D341Med (cell line): ENCODE data around the gene ALG9.
A peak's percentile ranks its signal among the peaks of the same experiment; 100 is the strongest.

ENCODE experiments used
- DNase-seq: peaks from one replicate; pipeline ENCODE4 v3.0.0; 2012; ENCODE audit warnings: low spot score

Gene ALG9

DNA sequence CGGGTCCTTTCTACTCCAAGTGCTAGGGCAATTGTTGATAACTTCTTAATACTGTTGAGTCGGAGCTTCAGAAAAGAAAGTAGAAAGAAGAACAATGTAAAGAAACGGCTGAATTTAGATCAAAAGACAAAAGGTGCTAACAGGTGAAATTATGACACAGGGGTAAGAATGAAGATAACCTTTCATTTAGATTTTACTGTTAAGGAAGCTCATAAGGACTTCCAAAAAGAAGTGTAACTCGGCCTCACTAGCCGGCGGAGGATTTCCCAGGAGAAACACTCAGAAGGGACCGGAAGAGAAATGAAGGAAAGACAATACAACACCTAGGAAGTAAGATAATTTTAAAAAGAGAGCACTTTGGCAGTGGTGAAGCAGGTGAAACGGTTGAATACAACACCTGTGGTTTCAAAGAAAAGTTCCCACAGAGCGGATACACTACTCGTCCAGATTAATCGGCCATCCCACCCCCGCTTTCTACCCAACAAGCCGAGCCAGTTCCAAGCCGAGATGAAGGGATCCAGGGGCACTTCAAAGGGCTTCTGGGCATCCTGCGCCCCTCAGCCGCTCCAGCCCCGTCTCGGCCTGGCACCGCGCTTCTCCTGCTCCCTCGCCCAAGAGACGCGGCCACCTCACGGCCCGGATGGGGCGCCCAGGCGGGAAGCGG is 105.9 kb downstream of the ALG9 start:
- DNase-seq: no peak

GRCh38 chr11:111764621-111765020 is 106.8 kb downstream of the ALG9 start:
- DNase-seq: no peak

DNA sequence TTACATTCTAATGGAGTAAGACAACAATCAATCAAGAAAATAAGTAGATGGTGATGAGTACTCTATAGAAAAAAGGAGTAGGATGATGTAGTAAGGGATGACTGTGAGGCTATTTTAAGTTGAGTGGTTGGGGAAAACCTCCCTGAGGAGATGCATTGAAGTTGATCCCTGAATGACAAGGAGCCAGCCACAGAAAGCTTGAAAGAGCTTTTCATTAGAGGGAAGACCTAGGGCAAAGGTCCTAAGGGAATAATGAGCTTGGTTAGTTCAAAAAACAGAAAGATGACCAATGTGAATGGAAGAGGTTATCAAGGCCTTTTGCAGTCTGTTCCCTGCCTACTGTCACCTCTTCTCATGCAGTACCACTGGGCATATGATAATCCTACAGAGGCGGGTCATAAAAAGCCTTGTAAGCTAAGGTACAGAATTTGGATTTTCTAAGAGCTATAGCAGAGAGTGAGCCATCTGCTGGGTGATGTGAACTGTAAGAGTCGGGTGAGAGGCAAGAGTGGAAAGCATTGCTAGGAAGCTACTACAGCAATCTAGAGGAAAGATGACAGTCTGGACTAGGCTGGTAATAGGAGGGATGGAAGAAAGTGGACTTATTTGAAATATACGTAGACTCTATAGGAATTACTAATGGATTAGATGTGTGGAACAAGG is 108.3 kb downstream of the ALG9 start:
- no peak for DNase-seq

- no peak for DNase-seq
Observed at GRCh38 chr11:111762526-111762925, 108.9 kb downstream of the ALG9 start.

GRCh38 chr11:111761036-111761435 is 110.3 kb downstream of the ALG9 start:
- peak; percentile 46 for DNase-seq

- DNase-seq: no peak
Observed at GRCh38 chr11:111759778-111760407, 111.5 kb downstream of the ALG9 start.

GRCh38 chr11:111759376-111759775 is 112.0 kb downstream of the ALG9 start:
- DNase-seq: no peak

DNA sequence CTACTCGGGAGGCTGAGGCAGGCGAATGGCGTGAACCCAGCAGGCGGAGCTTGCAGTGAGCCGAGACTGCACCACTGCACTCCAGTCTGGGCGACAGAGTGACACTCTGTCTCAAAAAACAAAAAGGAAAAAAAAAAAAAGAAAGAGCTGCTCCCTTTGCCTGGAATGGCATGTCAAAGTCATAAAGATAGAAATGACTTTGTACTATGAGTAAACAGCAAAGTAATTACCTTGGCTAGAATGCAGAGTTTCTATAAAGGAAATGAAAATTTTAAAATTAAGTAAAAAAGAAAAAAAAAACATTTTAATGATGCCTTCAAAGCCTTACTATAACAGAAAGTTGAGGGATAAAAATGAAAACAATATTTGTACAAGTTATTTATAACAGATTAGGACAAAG is 115.3 kb downstream of the ALG9 start:
- DNase-seq: no peak

- DNase-seq: no peak
Observed at GRCh38 chr11:111749646-111750045, 121.7 kb downstream of the ALG9 start.

- DNase-seq: no peak
Observed at GRCh38 chr11:111748035-111748804, 123.2 kb downstream of the ALG9 start.

DNA sequence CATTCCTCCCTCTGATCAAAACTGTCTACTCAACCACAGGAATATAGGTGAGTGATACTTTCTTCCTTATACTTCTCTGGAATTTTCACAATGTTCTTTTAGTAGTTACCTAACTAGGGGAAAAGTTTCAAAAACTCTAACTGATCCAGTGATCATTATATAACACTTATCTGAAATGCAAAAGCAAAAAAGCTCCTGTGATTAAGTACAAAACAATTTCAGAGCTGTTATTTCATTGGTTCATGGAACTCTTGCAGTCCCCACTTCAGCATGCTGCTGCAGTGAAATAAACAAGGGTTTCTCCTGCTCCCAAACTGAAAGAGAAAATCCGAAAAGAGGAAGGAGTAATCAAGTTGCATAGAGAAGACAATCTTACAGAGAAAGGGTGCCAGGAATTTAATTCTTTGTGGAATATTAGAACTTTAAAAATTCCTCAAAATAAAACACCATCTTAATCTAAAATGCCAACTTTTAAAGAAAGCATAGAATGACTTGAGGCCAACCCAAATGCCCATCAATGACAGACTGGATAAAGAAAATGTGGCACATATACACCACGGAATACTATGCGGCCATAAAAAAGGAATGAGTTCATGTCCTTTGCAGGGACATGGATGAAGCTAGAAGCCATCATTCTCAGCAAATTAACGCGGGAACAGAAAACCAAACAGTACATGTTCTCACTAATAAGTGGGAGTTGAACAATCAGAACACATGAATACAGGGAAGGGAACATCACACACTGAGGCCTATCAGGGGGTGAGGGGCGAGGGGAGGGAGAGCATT is 125.5 kb downstream of the ALG9 start:
- DNase-seq: no peak

GRCh38 chr11:111743700-111744099 is 127.7 kb downstream of the ALG9 start:
- no peak for DNase-seq

GRCh38 chr11:111741751-111742150 is 129.6 kb downstream of the ALG9 start:
- DNase-seq: no peak

- no peak for DNase-seq
Observed at GRCh38 chr11:111739299-111739698, 132.1 kb downstream of the ALG9 start.

DNA sequence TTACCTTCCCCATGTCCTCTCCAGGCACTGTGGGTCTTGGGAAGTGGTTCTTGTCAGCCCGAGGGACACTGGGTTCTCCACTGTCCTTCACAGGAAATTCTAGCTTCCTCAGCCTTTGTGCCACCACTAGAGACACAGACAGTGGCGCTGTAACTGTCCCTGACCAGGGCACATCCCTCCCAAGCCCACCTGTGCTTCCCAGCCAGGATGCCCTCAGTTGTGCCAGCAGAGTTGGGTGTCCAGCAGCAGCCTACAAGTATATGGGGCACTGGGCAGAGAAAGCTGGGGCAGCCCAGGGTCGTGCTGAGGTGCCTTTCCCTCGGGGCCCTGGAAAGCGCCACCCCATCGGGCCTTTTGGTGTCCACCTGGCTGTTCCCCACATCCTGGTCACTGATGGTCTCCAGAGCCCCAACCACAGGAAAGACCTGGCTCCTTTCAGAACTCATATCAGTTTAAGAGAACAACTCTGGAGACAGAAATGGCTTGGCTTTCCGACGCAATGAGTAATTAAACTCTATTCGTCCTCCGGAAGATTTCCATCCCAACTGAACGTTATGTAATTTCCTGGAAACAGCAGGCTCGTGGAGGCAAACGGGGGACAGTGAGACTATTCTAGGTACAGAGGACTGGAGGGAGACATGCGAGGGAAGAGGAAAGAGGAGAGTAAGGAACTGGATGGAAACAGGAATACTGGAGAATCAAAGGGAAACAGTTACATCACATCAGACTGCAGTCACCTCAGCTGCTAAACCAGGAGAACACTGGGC is 133.8 kb downstream of the ALG9 start:
- DNase-seq: no peak

DNA sequence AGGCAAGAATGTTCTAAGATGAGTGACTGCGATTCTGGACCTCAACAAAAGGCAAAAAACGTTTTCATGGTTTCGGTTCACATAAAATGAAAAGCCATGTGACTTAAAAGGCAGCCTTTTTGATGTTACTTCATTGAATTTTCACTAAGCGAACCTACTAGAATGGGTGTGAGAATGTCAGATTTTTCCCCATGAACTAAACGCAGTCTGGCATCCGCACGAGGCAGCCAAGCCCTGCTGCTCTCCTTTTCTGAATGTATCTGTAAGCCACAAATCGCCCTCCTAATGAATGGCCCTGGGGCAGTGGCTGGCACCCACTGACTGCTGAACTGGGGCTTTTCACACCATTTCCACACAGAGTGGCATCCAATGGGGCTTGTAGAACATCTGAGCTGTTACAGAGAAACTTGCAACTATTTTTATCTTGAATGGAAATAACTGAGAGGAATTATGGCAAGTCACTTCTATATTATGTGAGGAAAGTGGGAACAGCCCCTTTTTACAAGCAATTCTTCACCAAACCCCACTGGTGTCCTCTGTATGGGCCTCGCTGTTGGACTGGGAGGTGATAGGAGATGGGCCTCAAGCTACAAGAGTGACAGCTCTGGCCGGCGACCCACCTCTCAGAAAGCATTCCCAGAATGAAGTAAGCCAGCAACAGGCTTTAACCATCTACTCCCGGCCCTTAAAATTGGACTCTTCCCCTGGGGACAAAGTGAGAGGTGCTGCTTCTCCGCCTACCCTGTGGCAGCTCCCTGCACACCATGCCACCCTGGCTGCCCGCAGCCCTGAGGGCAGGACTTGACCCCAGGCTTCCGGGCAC is 134.5 kb downstream of the ALG9 start:
- no peak for DNase-seq
